ENCODE results near the gene NRCAM. TPM values are rescaled to one million over a fixed set of nuclear protein-coding genes. Genes with fewer than 3 reads are reported as not detected.

The NRCAM gene
- total RNA-seq, 2 donors from 2014 or later, result 17.9 to 28.2 TPM

DNA sequence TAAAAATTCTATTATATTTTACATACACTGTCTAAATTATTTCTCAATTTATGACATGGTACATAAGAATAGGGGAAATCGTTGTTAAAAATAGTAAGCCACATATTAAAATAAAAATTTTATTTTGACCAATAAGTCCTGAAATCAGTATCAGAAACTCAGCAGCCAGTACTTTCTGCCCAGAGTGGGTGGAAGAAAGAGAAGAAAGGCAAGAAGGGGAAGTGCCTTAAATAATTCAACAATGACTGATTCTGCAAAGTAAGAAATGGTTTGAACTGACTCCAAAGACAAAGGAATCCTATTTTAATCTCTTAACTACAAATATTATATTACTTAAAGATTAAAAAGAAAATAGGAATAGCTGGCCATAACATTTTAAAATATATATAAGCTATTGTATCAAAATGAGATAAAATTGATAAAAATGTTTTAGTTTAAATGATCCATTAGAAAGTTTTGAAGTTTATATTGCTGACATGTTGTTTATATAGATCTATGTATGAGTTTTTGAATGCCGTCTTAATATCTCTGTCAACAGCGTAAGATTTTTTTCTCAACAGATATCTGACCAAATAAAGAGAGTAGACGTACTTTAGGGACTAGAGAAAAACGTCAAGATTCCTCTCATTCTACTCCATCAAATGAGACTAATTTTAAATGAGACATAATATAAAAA is 30.2 kb upstream of the NRCAM start:
- H3K36me3 ChIP-seq (ENCODE audit: control insufficient read depth, insufficient read depth, low read length), result peaks cover 16% of the 10 kb centered on the region
- no peak overlapping the region for H3K9ac ChIP-seq (ENCODE audit: extremely low read depth, low read length, poor library complexity, severe bottlenecking)
- no peak for DNase-seq
- no peaks in the 10 kb centered on the region for H3K27me3 Mint-ChIP-seq (ENCODE audit: insufficient read depth)
- no peaks in the 10 kb centered on the region for H3K9me3 ChIP-seq (ENCODE audit: control insufficient read depth, low read length)
- WGBS, 2 experiments (ENCODE audit: insufficient coverage in 1 of 2, insufficient read length in 1 of 2), result 92 to 100% methylated on average over 1 to 3 of the region's 5 CpGs
- H3K27ac Mint-ChIP-seq, result no peak overlapping the region
- H3K27me3 ChIP-seq (ENCODE audit: control insufficient read depth, insufficient read depth, low read length, poor library complexity, severe bottlenecking), result no peaks in the 10 kb centered on the region
- peaks cover under 1% of the 10 kb centered on the region for H3K4me1 ChIP-seq (ENCODE audit: control insufficient read depth, insufficient read depth, low read length)
- peaks cover 3% of the 10 kb centered on the region for H3K36me3 Mint-ChIP-seq (ENCODE audit: low read depth)
- H3K4me1 Mint-ChIP-seq, result peaks cover 3% of the 10 kb centered on the region
- no peak overlapping the region for H3K4me3 ChIP-seq (ENCODE audit: low read length)
- H3K9me3 Mint-ChIP-seq, result no peaks in the 10 kb centered on the region
- TF ChIP-seq, protein P1, sequence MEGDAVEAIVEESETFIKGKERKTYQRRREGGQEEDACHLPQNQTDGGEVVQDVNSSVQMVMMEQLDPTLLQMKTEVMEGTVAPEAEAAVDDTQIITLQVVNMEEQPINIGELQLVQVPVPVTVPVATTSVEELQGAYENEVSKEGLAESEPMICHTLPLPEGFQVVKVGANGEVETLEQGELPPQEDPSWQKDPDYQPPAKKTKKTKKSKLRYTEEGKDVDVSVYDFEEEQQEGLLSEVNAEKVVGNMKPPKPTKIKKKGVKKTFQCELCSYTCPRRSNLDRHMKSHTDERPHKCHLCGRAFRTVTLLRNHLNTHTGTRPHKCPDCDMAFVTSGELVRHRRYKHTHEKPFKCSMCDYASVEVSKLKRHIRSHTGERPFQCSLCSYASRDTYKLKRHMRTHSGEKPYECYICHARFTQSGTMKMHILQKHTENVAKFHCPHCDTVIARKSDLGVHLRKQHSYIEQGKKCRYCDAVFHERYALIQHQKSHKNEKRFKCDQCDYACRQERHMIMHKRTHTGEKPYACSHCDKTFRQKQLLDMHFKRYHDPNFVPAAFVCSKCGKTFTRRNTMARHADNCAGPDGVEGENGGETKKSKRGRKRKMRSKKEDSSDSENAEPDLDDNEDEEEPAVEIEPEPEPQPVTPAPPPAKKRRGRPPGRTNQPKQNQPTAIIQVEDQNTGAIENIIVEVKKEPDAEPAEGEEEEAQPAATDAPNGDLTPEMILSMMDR (conservative IDR thresholded peaks at IDR 0.05), result no peak
- no peak overlapping the region for H3K4me3 Mint-ChIP-seq
- no peak overlapping the region for H3K27ac ChIP-seq (ENCODE audit: low read depth, low read length)

DNA sequence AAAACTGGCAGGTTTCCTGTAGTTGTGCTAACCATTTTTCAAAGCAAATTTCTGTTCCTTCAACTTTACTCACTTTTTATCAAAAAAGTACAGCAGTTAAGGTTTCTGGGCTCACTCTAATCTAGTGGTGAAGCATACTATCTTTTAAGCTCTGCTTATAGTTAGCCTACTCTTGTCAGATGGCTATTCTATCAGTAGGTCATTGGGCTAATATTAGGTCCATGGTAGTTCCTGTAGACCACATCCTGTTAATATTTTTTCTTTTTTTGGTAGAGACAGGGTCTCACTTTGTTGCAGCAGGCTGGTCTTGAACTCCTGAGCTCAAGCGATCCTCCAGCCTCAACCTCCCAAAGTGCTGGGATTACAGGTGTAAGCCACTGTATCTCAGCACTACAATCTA is 27.9 kb upstream of the NRCAM start:
- Histone ChIP-seq H3K27ac (ENCODE audit: low read depth, low read length) (no peak overlapping the region), H3K9me3 (ENCODE audit: control insufficient read depth, low read length) (no peaks in the 10 kb centered on the region), H3K9ac (ENCODE audit: extremely low read depth, low read length, poor library complexity, severe bottlenecking) (no peak overlapping the region), H3K27me3 (ENCODE audit: control insufficient read depth, insufficient read depth, low read length, poor library complexity, severe bottlenecking) (no peaks in the 10 kb centered on the region), H3K4me1 (ENCODE audit: control insufficient read depth, insufficient read depth, low read length) (no peaks in the 10 kb centered on the region), H3K4me3 (ENCODE audit: low read length) (no peak overlapping the region), H3K36me3 (ENCODE audit: control insufficient read depth, insufficient read depth, low read length) (peaks cover 16% of the 10 kb centered on the region)
- H3K27me3 Mint-ChIP-seq (ENCODE audit: insufficient read depth), result no peaks in the 10 kb centered on the region
- no peak overlapping the region for H3K4me3 Mint-ChIP-seq
- peaks cover under 1% of the 10 kb centered on the region for H3K4me1 Mint-ChIP-seq
- H3K9me3 Mint-ChIP-seq, result no peaks in the 10 kb centered on the region
- TF ChIP-seq, protein P1 (conservative IDR thresholded peaks at IDR 0.05), result no peak
- 93 to 100% methylated on average over 1 of the region's 1 CpG for WGBS, 2 experiments (ENCODE audit: insufficient coverage in 1 of 2, insufficient read length in 1 of 2)
- peaks cover under 1% of the 10 kb centered on the region for H3K36me3 Mint-ChIP-seq (ENCODE audit: low read depth)
- no peak overlapping the region for H3K27ac Mint-ChIP-seq
- DNase-seq, result no peak

DNA sequence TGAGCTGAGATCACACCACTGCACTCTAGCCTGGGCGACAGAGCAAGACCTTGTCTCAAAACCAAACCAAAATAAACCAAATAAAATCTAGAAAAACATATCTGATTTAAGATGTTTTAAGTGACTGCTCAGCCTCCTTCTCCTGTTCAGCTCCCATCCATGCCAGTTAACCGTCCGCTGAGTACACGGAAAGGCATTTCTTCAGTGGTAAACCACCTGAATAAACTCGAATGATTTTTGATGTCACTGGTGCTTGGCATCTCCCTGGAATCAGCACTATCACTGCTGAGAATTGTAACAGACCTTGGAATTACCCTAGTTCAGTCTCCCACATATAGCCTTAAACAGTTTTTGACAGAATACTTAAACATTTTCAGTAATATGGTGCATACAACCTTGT is 24.1 kb upstream of the NRCAM start:
- peaks cover 15% of the 10 kb centered on the region for H3K36me3 Mint-ChIP-seq (ENCODE audit: low read depth)
- no peak for DNase-seq
- H3K9me3 Mint-ChIP-seq, result no peaks in the 10 kb centered on the region
- no peak overlapping the region for H3K27ac Mint-ChIP-seq
- Histone ChIP-seq H3K9me3 (ENCODE audit: control insufficient read depth, low read length) (no peaks in the 10 kb centered on the region), H3K27ac (ENCODE audit: low read depth, low read length) (no peak overlapping the region), H3K9ac (ENCODE audit: extremely low read depth, low read length, poor library complexity, severe bottlenecking) (no peak overlapping the region), H3K4me1 (ENCODE audit: control insufficient read depth, insufficient read depth, low read length) (no peaks in the 10 kb centered on the region), H3K27me3 (ENCODE audit: control insufficient read depth, insufficient read depth, low read length, poor library complexity, severe bottlenecking) (no peaks in the 10 kb centered on the region), H3K4me3 (ENCODE audit: low read length) (no peak overlapping the region), H3K36me3 (ENCODE audit: control insufficient read depth, insufficient read depth, low read length) (peaks cover 15% of the 10 kb centered on the region)
- WGBS, 2 experiments (ENCODE audit: insufficient coverage in 1 of 2, insufficient read length in 1 of 2), result 98 to 100% methylated on average over 2 to 5 of the region's 5 CpGs
- no peaks in the 10 kb centered on the region for H3K27me3 Mint-ChIP-seq (ENCODE audit: insufficient read depth)
- H3K4me1 Mint-ChIP-seq, result no peaks in the 10 kb centered on the region
- TF ChIP-seq, protein P1 (conservative IDR thresholded peaks at IDR 0.05), result no peak
- no peak overlapping the region for H3K4me3 Mint-ChIP-seq
